GM12878 (cell line): ENCODE results near the gene RNF150.

Source experiments
- BHLHE40 ChIP-seq, 2 experiments: fragments of 450-650 bp in 1 of 2; IDR thresholded peaks; 2 replicates each; pipeline ENCODE4 v1.6.1; 2011 to 2017; ENCODE audit warnings: low read depth in 2 of 2, borderline replicate concordance in 1 of 2, improper control_type of control experiment in 1 of 2, low read length in 1 of 2, mild to moderate bottlenecking in 1 of 2
- CTCF ChIP-seq, 3 experiments: IDR thresholded peaks in 2 of 3; conservative IDR thresholded peaks in 1 of 3; 2 replicates each; pipeline ENCODE4 v1.5.1; 2011; ENCODE audit warnings: low read depth in 3 of 3, low read length in 3 of 3, mild to moderate bottlenecking in 3 of 3, control low read depth in 2 of 3, moderate library complexity in 2 of 3, inconsistent platforms in 1 of 3, mixed read lengths in 1 of 3; ENCODE audit not compliant: control insufficient read depth in 2 of 3, insufficient read depth in 1 of 3; ENCODE audit errors: extremely low read depth in 1 of 3
- RAD21 ChIP-seq: IDR thresholded peaks from 2 replicates; pipeline ENCODE4 v1.6.1; 2011; ENCODE audit warnings: mild to moderate bottlenecking, low read depth, low read length, moderate library complexity; ENCODE audit not compliant: insufficient read depth
- SMAD1 ChIP-seq: fragments of 450-650 bp; IDR thresholded peaks from 2 replicates; pipeline ENCODE4 v1.6.1; 2018; ENCODE audit warnings: mild to moderate bottlenecking, low read depth; ENCODE audit not compliant: partially characterized antibody
- ZNF274 ChIP-seq: IDR thresholded peaks from one replicate; pipeline ENCODE4 v1.8.0; 2011; ENCODE audit not compliant: insufficient read length, insufficient read depth

- TF ChIP-seq BHLHE40 (IDR thresholded peaks at IDR 0.05; ENCODE audit: borderline replicate concordance in 1 of 2, low read depth in 2 of 2, low read length in 1 of 2) = no peak
- TF ChIP-seq ZNF274 = no peak
- TF ChIP-seq RAD21 = no peak
- no peak for TF ChIP-seq SMAD1
- no peak for TF ChIP-seq CTCF (IDR thresholded peaks at IDR 0.05 in 2 of 3, conservative IDR thresholded peaks at IDR 0.05 in 1 of 3; ENCODE audit: control insufficient read depth in 2 of 3, extremely low read depth in 1 of 3, insufficient read depth in 1 of 3, low read depth in 3 of 3, low read length in 3 of 3)
Measured at GRCh38 chr4:140995058-140995457, 138.2 kb downstream of the RNF150 start.
